Measurements from ENCODE around the gene TNNT1.

The TNNT1 gene

GRCh38 chr19:55193481-55193880, 44.5 kb upstream of the TNNT1 start:
- H3K36me3 ChIP-seq (replicated peaks; ENCODE audit: low read depth, low read length), result no peaks in the 10 kb centered on the region
- H3K4me2 ChIP-seq (ENCODE audit: low read length), result no peak overlapping the region
- no peaks in the 10 kb centered on the region for H3K79me2 ChIP-seq (ENCODE audit: low read length)
- no peaks in the 10 kb centered on the region for H3K4me1 ChIP-seq (ENCODE audit: low read length)
- H3K27me3 ChIP-seq (ENCODE audit: low read depth, low read length), result 0 out of 2 replicates have a peak, but pooled peaks cover 3% of the 10 kb centered on the region
- H3K4me3 ChIP-seq (ENCODE audit: low read length), result no peak overlapping the region
- no peaks in the 10 kb centered on the region for H4K20me1 ChIP-seq (ENCODE audit: insufficient read depth, low read length)
- no peak overlapping the region for H3K9ac ChIP-seq (ENCODE audit: low read length)
- no peak overlapping the region for H3K27ac ChIP-seq (ENCODE audit: low read length)
- no peaks in the 10 kb centered on the region for H3K9me3 ChIP-seq (ENCODE audit: insufficient read depth, low read length)
- no peak overlapping the region for H2AFZ ChIP-seq (ENCODE audit: low read depth, low read length)
- TF ChIP-seq CTCF (IDR thresholded peaks at IDR 0.05; ENCODE audit: low read depth, low read length) (no peak), EZH2phosphoT487 (IDR thresholded peaks at IDR 0.05; ENCODE audit: low read depth) (no peak)

GRCh38 chr19:55189403-55189835, 40.4 kb upstream of the TNNT1 start:
- Histone ChIP-seq H2AFZ (ENCODE audit: low read depth, low read length) (no peak overlapping the region), H3K79me2 (ENCODE audit: low read length) (no peaks in the 10 kb centered on the region), H3K27ac (ENCODE audit: low read length) (no peak overlapping the region), H3K36me3 (replicated peaks; ENCODE audit: low read depth, low read length) (no peaks in the 10 kb centered on the region), H3K4me1 (ENCODE audit: low read length) (no peaks in the 10 kb centered on the region), H3K27me3 (ENCODE audit: low read depth, low read length) (peaks cover 6% of the 10 kb centered on the region; the same call in 1 of the 2 replicates), H4K20me1 (ENCODE audit: insufficient read depth, low read length) (no peaks in the 10 kb centered on the region), H3K9me3 (ENCODE audit: insufficient read depth, low read length) (no peaks in the 10 kb centered on the region), H3K4me3 (ENCODE audit: low read length) (no peak overlapping the region), H3K9ac (ENCODE audit: low read length) (no peak overlapping the region), H3K4me2 (ENCODE audit: low read length) (no peak overlapping the region)
- no peak for TF ChIP-seq CTCF (IDR thresholded peaks at IDR 0.05; ENCODE audit: low read depth, low read length)
- TF ChIP-seq EZH2phosphoT487 (IDR thresholded peaks at IDR 0.05; ENCODE audit: low read depth), result no peak

- no peak overlapping the region for H3K9ac ChIP-seq (ENCODE audit: low read length)
Measured at GRCh38 chr19:55188625-55189024, 39.6 kb upstream of the TNNT1 start.

GRCh38 chr19:55186080-55186479, 37.1 kb upstream of the TNNT1 start:
- Histone ChIP-seq H3K9me3 (ENCODE audit: insufficient read depth, low read length) (no peaks in the 10 kb centered on the region), H3K4me3 (ENCODE audit: low read length) (no peak overlapping the region), H4K20me1 (ENCODE audit: insufficient read depth, low read length) (no peaks in the 10 kb centered on the region), H3K27ac (ENCODE audit: low read length) (no peak overlapping the region), H3K27me3 (ENCODE audit: low read depth, low read length) (peaks cover 7% of the 10 kb centered on the region; the same call in 1 of the 2 replicates), H3K36me3 (replicated peaks; ENCODE audit: low read depth, low read length) (no peaks in the 10 kb centered on the region), H3K4me1 (ENCODE audit: low read length) (no peaks in the 10 kb centered on the region), H2AFZ (ENCODE audit: low read depth, low read length) (no peak overlapping the region), H3K9ac (ENCODE audit: low read length) (no peak overlapping the region), H3K79me2 (ENCODE audit: low read length) (no peaks in the 10 kb centered on the region), H3K4me2 (ENCODE audit: low read length) (no peak overlapping the region)
- TF ChIP-seq CTCF (IDR thresholded peaks at IDR 0.05; ENCODE audit: low read depth, low read length) (no peak), EZH2phosphoT487 (IDR thresholded peaks at IDR 0.05; ENCODE audit: low read depth) (no peak)

More at GRCh38 chr19:55188625-55189024, 39.6 kb upstream of the TNNT1 start:
- no peaks in the 10 kb centered on the region for H3K36me3 ChIP-seq (replicated peaks; ENCODE audit: low read depth, low read length)
- no peak overlapping the region for H3K4me3 ChIP-seq (ENCODE audit: low read length)
- peaks cover 4% of the 10 kb centered on the region; the same call in 1 of the 2 replicates for H3K27me3 ChIP-seq (ENCODE audit: low read depth, low read length)
- no peak overlapping the region for H3K4me2 ChIP-seq (ENCODE audit: low read length)
- no peaks in the 10 kb centered on the region for H4K20me1 ChIP-seq (ENCODE audit: insufficient read depth, low read length)
- H2AFZ ChIP-seq (ENCODE audit: low read depth, low read length), result no peak overlapping the region
- H3K9me3 ChIP-seq (ENCODE audit: insufficient read depth, low read length), result no peaks in the 10 kb centered on the region
- no peaks in the 10 kb centered on the region for H3K4me1 ChIP-seq (ENCODE audit: low read length)
- H3K27ac ChIP-seq (ENCODE audit: low read length), result no peak overlapping the region
- TF ChIP-seq CTCF (IDR thresholded peaks at IDR 0.05; ENCODE audit: low read depth, low read length) (no peak), EZH2phosphoT487 (IDR thresholded peaks at IDR 0.05; ENCODE audit: low read depth) (no peak)
- no peaks in the 10 kb centered on the region for H3K79me2 ChIP-seq (ENCODE audit: low read length)
